ENCODE results near the gene KCNQ1.

- TF ChIP-seq POLR2A (IDR thresholded peaks at IDR 0.05) (no peak), CTCF (IDR thresholded peaks at IDR 0.05) (no peak)
Observed at GRCh38 chr11:2694495-2694894, 249.7 kb downstream of the KCNQ1 start.

Measured in body of pancreas (tissue), 4 donors.